H9 (cell line): ENCODE measurements around the gene ADAM19. TPM values are rescaled to one million over a fixed set of nuclear protein-coding genes. Genes with fewer than 3 reads are reported as not detected.

ENCODE experiments used
- DNase-seq: peaks from one replicate; pipeline ENCODE4 v3.0.0-alpha.2; 2017
- H2AFZ ChIP-seq: one replicate; pipeline ENCODE4 v1.6.1; 2013; ENCODE audit warnings: mild to moderate bottlenecking, low read length, control low read depth, moderate library complexity
- H2AK5ac ChIP-seq: 2 replicates; pipeline ENCODE4 v1.6.1; 2013; ENCODE audit warnings: low read length, control low read depth, mixed read lengths; ENCODE audit not compliant: insufficient read length
- H2BK120ac ChIP-seq: one replicate; pipeline ENCODE4 v1.6.1; 2013; ENCODE audit warnings: low read depth, mild to moderate bottlenecking, low read length, control low read depth, inconsistent platforms; ENCODE audit not compliant: poor library complexity, severe bottlenecking
- H2BK12ac ChIP-seq: 2 replicates; pipeline ENCODE4 v1.6.1; 2013; ENCODE audit warnings: low read length, control low read depth, mixed read lengths, low read depth; ENCODE audit not compliant: insufficient read length
- H2BK15ac ChIP-seq: 2 replicates; pipeline ENCODE4 v1.6.1; 2013; ENCODE audit warnings: low read depth, low read length, control low read depth
- H2BK20ac ChIP-seq: one replicate; pipeline ENCODE4 v1.6.1; 2013; ENCODE audit warnings: low read depth, mild to moderate bottlenecking, low read length, control low read depth, inconsistent platforms; ENCODE audit not compliant: poor library complexity, severe bottlenecking
- H2BK5ac ChIP-seq: 2 replicates; pipeline ENCODE4 v1.6.1; 2013; ENCODE audit warnings: low read length, control low read depth, mixed read lengths; ENCODE audit not compliant: insufficient read length
- H3K14ac ChIP-seq: 2 replicates; pipeline ENCODE4 v1.6.1; 2013; ENCODE audit warnings: low read length, control low read depth; ENCODE audit not compliant: insufficient read depth
- H3K18ac ChIP-seq: 2 replicates; pipeline ENCODE4 v1.6.1; 2013; ENCODE audit warnings: low read depth, mild to moderate bottlenecking, mixed read lengths, low read length, control low read depth; ENCODE audit not compliant: insufficient read length
- H3K23ac ChIP-seq: 2 replicates; pipeline ENCODE4 v1.6.1; 2013; ENCODE audit warnings: low read length, control low read depth, mixed read lengths, low read depth; ENCODE audit not compliant: insufficient read length
- H3K23me2 ChIP-seq: 2 replicates; pipeline ENCODE4 v1.6.1; 2013; ENCODE audit warnings: low read depth, mild to moderate bottlenecking, mixed read lengths, low read length, control low read depth; ENCODE audit not compliant: insufficient read length, poor library complexity, severe bottlenecking
- H3K27ac ChIP-seq: 2 replicates; pipeline ENCODE4 v1.5.1; 2013; ENCODE audit warnings: low read length, control low read depth, mixed read lengths, low read depth; ENCODE audit not compliant: insufficient read length
- H3K27me3 ChIP-seq: 2 replicates; pipeline ENCODE4 v1.6.1; 2013; ENCODE audit warnings: low read length, control low read depth, inconsistent platforms; ENCODE audit not compliant: insufficient read depth
- H3K4ac ChIP-seq: 2 replicates; pipeline ENCODE4 v1.6.1; 2013; ENCODE audit warnings: low read depth, mild to moderate bottlenecking, control low read depth, inconsistent platforms, low read length, moderate library complexity
- H3K4me1 ChIP-seq: 2 replicates; pipeline ENCODE4 v1.6.1; 2013; ENCODE audit warnings: low read length, control low read depth, inconsistent platforms; ENCODE audit not compliant: insufficient read depth
- H3K4me2 ChIP-seq: 2 replicates; pipeline ENCODE4 v1.6.1; 2013; ENCODE audit warnings: low read length, control low read depth, mixed read lengths; ENCODE audit not compliant: insufficient read length, insufficient read depth
- H3K56ac ChIP-seq: 2 replicates; pipeline ENCODE4 v1.6.1; 2013; ENCODE audit warnings: low read depth, mild to moderate bottlenecking, mixed read lengths, low read length, control low read depth; ENCODE audit not compliant: insufficient read length
- H3K79me1 ChIP-seq: 2 replicates; pipeline ENCODE4 v1.6.1; 2013; ENCODE audit warnings: low read depth, mild to moderate bottlenecking, moderate library complexity, low read length, control low read depth, inconsistent platforms; ENCODE audit not compliant: insufficient read depth, poor library complexity, severe bottlenecking
- H3K79me2 ChIP-seq: 2 replicates; pipeline ENCODE4 v1.6.1; 2013; ENCODE audit warnings: low read length, control low read depth, inconsistent platforms; ENCODE audit not compliant: insufficient read depth
- H3K9ac ChIP-seq: 2 replicates; pipeline ENCODE4 v1.6.1; 2013; ENCODE audit warnings: low read length, control low read depth, mixed read lengths; ENCODE audit not compliant: insufficient read length; ENCODE audit errors: extremely low read depth
- H3K9me3 ChIP-seq: one replicate; pipeline ENCODE4 v1.6.1; 2013; ENCODE audit warnings: low read depth, low read length, inconsistent platforms; ENCODE audit not compliant: control insufficient read depth
- H3T11ph ChIP-seq: one replicate; pipeline ENCODE4 v1.6.1; 2013; ENCODE audit warnings: mild to moderate bottlenecking, low read length, control low read depth, inconsistent platforms
- H4K20me1 ChIP-seq: one replicate; pipeline ENCODE4 v1.6.1; 2013; ENCODE audit not compliant: control insufficient read depth, insufficient read length, insufficient read depth
- H4K5ac ChIP-seq: 2 replicates; pipeline ENCODE4 v1.6.1; 2013; ENCODE audit warnings: low read depth, mild to moderate bottlenecking, mixed read lengths, low read length, control low read depth; ENCODE audit not compliant: insufficient read length
- H4K8ac ChIP-seq: replicated peaks from 2 replicates; pipeline ENCODE4 v1.6.1; 2013; ENCODE audit warnings: low read length, control low read depth, mixed read lengths, low read depth; ENCODE audit not compliant: insufficient read length
- H4K91ac ChIP-seq: 2 replicates; pipeline ENCODE4 v1.6.1; 2013; ENCODE audit warnings: low read depth, mild to moderate bottlenecking, moderate library complexity, mixed read lengths, low read length, control low read depth; ENCODE audit not compliant: insufficient read length
- H3K27ac Mint-ChIP-seq, 3 experiments: 2 replicates in 2 of 3; 3 replicates in 1 of 3; pipeline ENCODE4 v1.8.0; 2020 to 2021; ENCODE audit warnings: mixed read lengths in 3 of 3, mild to moderate bottlenecking in 1 of 3, moderate library complexity in 1 of 3
- H3K27me3 Mint-ChIP-seq: 2 replicates; pipeline ENCODE4 v1.8.0; 2021; ENCODE audit warnings: low read depth, mild to moderate bottlenecking, moderate library complexity, mixed read lengths
- H3K36me3 Mint-ChIP-seq, 3 experiments: 2 replicates in 2 of 3; 3 replicates in 1 of 3; pipeline ENCODE4 v1.8.0; 2020 to 2021; ENCODE audit warnings: low read depth in 3 of 3, mixed read lengths in 3 of 3; ENCODE audit not compliant: insufficient read depth in 1 of 3
- H3K4me1 Mint-ChIP-seq, 2 experiments: 2 replicates each; pipeline ENCODE4 v1.8.0; 2020; ENCODE audit warnings: mixed read lengths in 2 of 2
- H3K4me3 Mint-ChIP-seq, 2 experiments: 2 replicates in 1 of 2; 3 replicates in 1 of 2; pipeline ENCODE4 v1.8.0; 2020 to 2021; ENCODE audit warnings: mild to moderate bottlenecking in 2 of 2, mixed read lengths in 2 of 2, moderate library complexity in 1 of 2
- H3K9me3 Mint-ChIP-seq, 2 experiments: 2 replicates in 1 of 2; 3 replicates in 1 of 2; pipeline ENCODE4 v1.8.0; 2020; ENCODE audit warnings: mild to moderate bottlenecking in 2 of 2, mixed read lengths in 2 of 2, moderate library complexity in 1 of 2
- WGBS: extraction: QIAGEN DNeasy Blood & Tissue Kit; methylation state at CpG from one replicate; pipeline ENCODE4 v1.1.7; 2013; ENCODE audit warnings: missing lambda C conversion rate, low lambda C conversion rate, mixed read lengths; ENCODE audit not compliant: insufficient read length; ENCODE audit errors: extremely low coverage; 5-methylcytosine and 5-hydroxymethylcytosine counted together
- total RNA-seq: library from RNA; stranded (reverse); gene quantifications from 2 replicates; pipeline ENCODE4 v1.2.1, GENCODE V29; 2021
- TF ChIP-seq, protein P1 (sequence below): fragments of 200-600 bp; sonication (generic); conservative IDR thresholded peaks from 3 replicates; pipeline ENCODE4 v1.8.0; 2021; ENCODE audit warnings: antibody characterized with exemption, mild to moderate bottlenecking

The ADAM19 gene
- total RNA-seq, 1 experiment from 2014 or later: 9.9 TPM

DNA sequence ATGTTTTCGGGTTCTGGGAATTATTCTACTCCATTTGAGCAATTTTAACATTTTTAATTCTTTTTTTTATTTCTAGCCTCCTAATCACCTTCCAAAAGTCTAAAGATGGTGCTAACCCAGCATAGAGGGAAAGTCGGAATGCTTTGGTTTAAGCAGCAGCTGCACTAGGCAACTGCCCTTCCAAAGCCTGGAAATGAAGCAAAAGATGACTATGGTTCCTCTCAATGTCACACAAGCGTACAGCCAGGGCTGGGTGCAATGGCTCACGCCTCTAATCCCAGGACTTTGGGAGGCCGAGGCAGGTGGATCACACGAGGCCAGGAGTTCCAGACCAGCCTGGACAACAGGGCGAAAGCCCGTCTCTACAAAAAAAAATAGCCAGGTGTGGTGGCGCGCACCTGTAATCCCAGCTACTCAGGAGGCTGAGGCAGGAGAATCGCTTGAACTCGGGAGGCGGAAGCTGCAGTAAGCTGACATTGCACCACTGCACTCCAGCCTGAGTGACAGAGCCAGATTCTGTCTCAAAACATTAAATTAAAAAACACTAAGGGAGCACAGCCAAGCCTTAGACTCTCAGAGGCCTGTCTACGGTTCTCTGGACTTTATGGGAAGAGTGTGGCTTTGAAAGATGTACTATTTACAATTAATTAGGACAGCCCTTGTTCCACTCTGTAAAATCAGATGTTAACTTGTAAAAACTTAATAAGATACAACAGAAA, 33.1 kb downstream of the ADAM19 start:
- Mint-ChIP-seq H3K36me3 (no peaks in the 10 kb centered on the region; a peak in 1 of 7 replicates), H3K4me3 (no peak overlapping the region), H3K27me3 (no peaks in the 10 kb centered on the region), H3K4me1 (peaks cover 10 to 14% of the 10 kb centered on the region in 2 experiments), H3K9me3 (no peaks in the 10 kb centered on the region), H3K27ac (no peak overlapping the region)
- no peak overlapping the region for H3K14ac ChIP-seq
- H3K79me1 ChIP-seq: no peaks in the 10 kb centered on the region
- no peak overlapping the region for H3K9ac ChIP-seq
- no peak overlapping the region for H3K4ac ChIP-seq
- no peak overlapping the region for H3K18ac ChIP-seq
- H2BK15ac ChIP-seq: no peak overlapping the region
- no peak overlapping the region for H4K8ac ChIP-seq
- no peaks in the 10 kb centered on the region for H3K79me2 ChIP-seq
- no peak overlapping the region for H3T11ph ChIP-seq
- no peaks in the 10 kb centered on the region for H3K27me3 ChIP-seq
- no CpG with 5 or more reads among the region's 14 CpGs for WGBS
- H2BK12ac ChIP-seq: no peak overlapping the region
- H2BK20ac ChIP-seq: no peak overlapping the region
- H2BK120ac ChIP-seq: no peak overlapping the region
- no peak overlapping the region for H3K27ac ChIP-seq
- no peak overlapping the region for H2AFZ ChIP-seq
- no peaks in the 10 kb centered on the region for H3K23me2 ChIP-seq
- no peak overlapping the region for H4K5ac ChIP-seq
- DNase-seq: no peak
- no peak overlapping the region for H2AK5ac ChIP-seq
- no peak overlapping the region for H2BK5ac ChIP-seq
- TF ChIP-seq, protein P1, sequence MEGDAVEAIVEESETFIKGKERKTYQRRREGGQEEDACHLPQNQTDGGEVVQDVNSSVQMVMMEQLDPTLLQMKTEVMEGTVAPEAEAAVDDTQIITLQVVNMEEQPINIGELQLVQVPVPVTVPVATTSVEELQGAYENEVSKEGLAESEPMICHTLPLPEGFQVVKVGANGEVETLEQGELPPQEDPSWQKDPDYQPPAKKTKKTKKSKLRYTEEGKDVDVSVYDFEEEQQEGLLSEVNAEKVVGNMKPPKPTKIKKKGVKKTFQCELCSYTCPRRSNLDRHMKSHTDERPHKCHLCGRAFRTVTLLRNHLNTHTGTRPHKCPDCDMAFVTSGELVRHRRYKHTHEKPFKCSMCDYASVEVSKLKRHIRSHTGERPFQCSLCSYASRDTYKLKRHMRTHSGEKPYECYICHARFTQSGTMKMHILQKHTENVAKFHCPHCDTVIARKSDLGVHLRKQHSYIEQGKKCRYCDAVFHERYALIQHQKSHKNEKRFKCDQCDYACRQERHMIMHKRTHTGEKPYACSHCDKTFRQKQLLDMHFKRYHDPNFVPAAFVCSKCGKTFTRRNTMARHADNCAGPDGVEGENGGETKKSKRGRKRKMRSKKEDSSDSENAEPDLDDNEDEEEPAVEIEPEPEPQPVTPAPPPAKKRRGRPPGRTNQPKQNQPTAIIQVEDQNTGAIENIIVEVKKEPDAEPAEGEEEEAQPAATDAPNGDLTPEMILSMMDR: no peak
- H3K4me2 ChIP-seq: no peak overlapping the region
- H4K20me1 ChIP-seq: no peaks in the 10 kb centered on the region
- no peak overlapping the region for H3K56ac ChIP-seq
- H3K4me1 ChIP-seq: peaks cover 3% of the 10 kb centered on the region; the same call in 1 of the 2 replicates
- no peak overlapping the region for H3K23ac ChIP-seq
- H3K9me3 ChIP-seq: no peaks in the 10 kb centered on the region
- no peak overlapping the region for H4K91ac ChIP-seq
